KOPT-K1 (cell line): ENCODE results near the gene EYS.
"Not testable (repeated sequence)": the region's sequence is repeated elsewhere in the genome, so short reads cannot be mapped to it uniquely, and the experiment has no call there.

Experiments
- H3K27ac ChIP-seq: fragments of 200-600 bp; sonication (generic); 2 replicates; pipeline ENCODE4 v1.5.1; 2016; ENCODE audit warnings: antibody characterized with exemption, mild to moderate bottlenecking, low read depth, low read length; ENCODE audit not compliant: poor library complexity, severe bottlenecking
- H3K36me3 ChIP-seq: fragments of 200-600 bp; sonication (generic); 2 replicates; pipeline ENCODE4 v1.5.1; 2017; ENCODE audit warnings: antibody characterized with exemption, mild to moderate bottlenecking, low read length, moderate library complexity; ENCODE audit not compliant: insufficient read depth
- H3K9me3 ChIP-seq: fragments of 200-600 bp; sonication (generic); 2 replicates; pipeline ENCODE4 v1.5.1; 2017; ENCODE audit warnings: antibody characterized with exemption, low read length, mild to moderate bottlenecking; ENCODE audit not compliant: insufficient read depth, poor library complexity, severe bottlenecking

The EYS gene

GRCh38 chr6:63910863-63911551 lies 1796.0 kb downstream of the EYS start:
- H3K9me3 ChIP-seq = no peaks in the 10 kb centered on the region
- no peaks in the 10 kb centered on the region for H3K36me3 ChIP-seq
- H3K27ac ChIP-seq = no peak overlapping the region

- Histone ChIP-seq H3K36me3 (no peaks in the 10 kb centered on the region), H3K27ac (no peak overlapping the region), H3K9me3 (no peaks in the 10 kb centered on the region)
Measured at GRCh38 chr6:63904650-63905248, 1802.3 kb downstream of the EYS start.

- Histone ChIP-seq H3K9me3 (no peaks in the 10 kb centered on the region), H3K36me3 (no peaks in the 10 kb centered on the region), H3K27ac (no peak overlapping the region)
Measured at GRCh38 chr6:63899550-63899949, 1807.5 kb downstream of the EYS start.

- H3K36me3 ChIP-seq = no peaks in the 10 kb centered on the region
- H3K27ac ChIP-seq = no peak overlapping the region
- H3K9me3 ChIP-seq = no peaks in the 10 kb centered on the region
Measured at GRCh38 chr6:63897952-63898351, 1809.1 kb downstream of the EYS start.

GRCh38 chr6:63897459-63897858 lies 1809.6 kb downstream of the EYS start:
- Histone ChIP-seq H3K9me3 (no peaks in the 10 kb centered on the region), H3K27ac (no peak overlapping the region), H3K36me3 (no peaks in the 10 kb centered on the region)

- Histone ChIP-seq H3K27ac (no peak overlapping the region), H3K36me3 (no peaks in the 10 kb centered on the region), H3K9me3 (no peaks in the 10 kb centered on the region)
Measured at GRCh38 chr6:63888416-63888815, 1818.6 kb downstream of the EYS start.

GRCh38 chr6:63887804-63888203 lies 1819.2 kb downstream of the EYS start:
- H3K36me3 ChIP-seq, H3K9me3 ChIP-seq, H3K27ac ChIP-seq: not testable (repeated sequence)

GRCh38 chr6:63887002-63887751 lies 1819.8 kb downstream of the EYS start:
- Histone ChIP-seq H3K36me3 (no peaks in the 10 kb centered on the region), H3K9me3 (no peaks in the 10 kb centered on the region), H3K27ac (no peak overlapping the region)

- Histone ChIP-seq H3K27ac (no peak overlapping the region), H3K36me3 (no peaks in the 10 kb centered on the region), H3K9me3 (no peaks in the 10 kb centered on the region)
Measured at GRCh38 chr6:63886341-63886740, 1820.7 kb downstream of the EYS start.

- Histone ChIP-seq H3K36me3 (no peaks in the 10 kb centered on the region), H3K9me3 (no peaks in the 10 kb centered on the region), H3K27ac (no peak overlapping the region)
Measured at GRCh38 chr6:63883597-63883996, 1823.4 kb downstream of the EYS start.

GRCh38 chr6:63882208-63882607 lies 1824.8 kb downstream of the EYS start:
- Histone ChIP-seq H3K27ac (no peak overlapping the region), H3K36me3 (no peaks in the 10 kb centered on the region), H3K9me3 (no peaks in the 10 kb centered on the region)

GRCh38 chr6:63881791-63882190 lies 1825.2 kb downstream of the EYS start:
- H3K9me3 ChIP-seq = no peaks in the 10 kb centered on the region

GRCh38 chr6:63872233-63872632 lies 1834.8 kb downstream of the EYS start:
- Histone ChIP-seq H3K27ac (no peak overlapping the region), H3K36me3 (no peaks in the 10 kb centered on the region), H3K9me3 (no peaks in the 10 kb centered on the region)

More at GRCh38 chr6:63881791-63882190, 1825.2 kb downstream of the EYS start:
- Histone ChIP-seq H3K36me3 (no peaks in the 10 kb centered on the region), H3K27ac (no peak overlapping the region)

GRCh38 chr6:63868351-63868750 lies 1838.7 kb downstream of the EYS start:
- no peaks in the 10 kb centered on the region for H3K9me3 ChIP-seq
- no peak overlapping the region for H3K27ac ChIP-seq
- no peaks in the 10 kb centered on the region for H3K36me3 ChIP-seq

- Histone ChIP-seq H3K9me3 (no peaks in the 10 kb centered on the region), H3K36me3 (no peaks in the 10 kb centered on the region)
Measured at GRCh38 chr6:63864671-63865318, 1842.2 kb downstream of the EYS start.

More at GRCh38 chr6:63864671-63865318, 1842.2 kb downstream of the EYS start:
- no peak overlapping the region for H3K27ac ChIP-seq
